HepG2 (cell line): ENCODE results near the gene TNIP1. TPM values are rescaled to one million over a fixed set of nuclear protein-coding genes. Genes with fewer than 3 reads are reported as not detected.

ENCODE experiments used
- ATAC-seq: fragments of 200-7000 bp; cut with Tn5 transposase; 3 replicates; pipeline ENCODE4 v1.9.1; 2020; ENCODE audit warnings: mild to moderate bottlenecking, moderate library complexity
- BruUV-seq: library from RNA; stranded (reverse); fragments of 400-500 nt; replicated peaks from 2 replicates; lab custom pipeline; 2021; lab: Mats Ljungman, UMichigan
- CTCF ChIA-PET: fragments of 300-600 bp; formaldehyde crosslinking; extraction: SDS; loops from one replicate; lab custom pipeline; 2021; ENCODE audit warnings: low total read pairs, inconsistent platforms, low intra/inter-chr PET ratio; lab: Yijun Ruan, JAX
- POLR2A ChIA-PET: fragments of 350-600 bp; sonication (Branson Sonifier 250); formaldehyde crosslinking; loops from one replicate; lab custom pipeline; 2020; ENCODE audit warnings: antibody characterized with exemption, inconsistent platforms; lab: Yijun Ruan, JAX
- DNase-seq: peaks from one replicate; pipeline ENCODE4 v3.0.0-alpha.2; 2015; ENCODE audit warnings: low spot score
- FAIRE-seq: peaks from 3 replicates; lab custom pipeline; 2011; peaks lifted over from hg19 to GRCh38; lab: Jason Lieb, UNC
- H2AFZ ChIP-seq: one replicate; pipeline ENCODE4 v1.6.1; 2011; ENCODE audit warnings: low read length, inconsistent platforms
- H3K27ac ChIP-seq: fragments of 300-600 bp; 3 replicates; pipeline ENCODE4 v1.8.0; 2011; ENCODE audit warnings: mixed run types, mild to moderate bottlenecking, mixed read lengths, low read length, inconsistent platforms; ENCODE audit not compliant: insufficient read depth; ENCODE audit errors: extremely low read length
- H3K27me3 ChIP-seq, 2 experiments: fragments of 200-600 bp in 1 of 2; 2 replicates in 1 of 2; 3 replicates in 1 of 2; pipeline versions ENCODE4 v1.6.0 to v1.8.0; 2011; ENCODE audit warnings: low read length in 2 of 2, mild to moderate bottlenecking in 2 of 2, moderate library complexity in 2 of 2, inconsistent platforms in 1 of 2; ENCODE audit not compliant: insufficient read depth in 2 of 2, control insufficient read depth in 1 of 2
- H3K36me3 ChIP-seq, 2 experiments: fragments of 200-600 bp in 1 of 2; replicated peaks in 1 of 2; 2 replicates in 1 of 2; 3 replicates in 1 of 2; pipeline versions ENCODE4 v1.5.1 to v1.8.0; 2011; ENCODE audit warnings: low read length in 2 of 2, inconsistent platforms in 1 of 2; ENCODE audit not compliant: insufficient read depth in 2 of 2, control insufficient read depth in 1 of 2
- H3K4me1 ChIP-seq: 2 replicates; pipeline ENCODE4 v1.5.1; 2012; ENCODE audit warnings: low read length, inconsistent platforms; ENCODE audit not compliant: insufficient read depth
- H3K4me2 ChIP-seq: 2 replicates; pipeline ENCODE4 v1.6.0; 2011; ENCODE audit warnings: low read depth, low read length, inconsistent platforms
- H3K4me3 ChIP-seq, 3 experiments: fragments of 200-600 bp in 1 of 3; sonication (generic), shearing (Covaris generic) in 1 of 3; replicated peaks in 1 of 3; 2 replicates each; pipeline ENCODE4 v1.5.1; 2011 to 2016; ENCODE audit warnings: low read length in 3 of 3, inconsistent platforms in 2 of 3, low read depth in 2 of 3, mild to moderate bottlenecking in 2 of 3, control low read depth in 1 of 3, mixed read lengths in 1 of 3; ENCODE audit not compliant: insufficient read depth in 1 of 3
- H3K79me2 ChIP-seq: one replicate; pipeline ENCODE4 v1.6.1; 2011; ENCODE audit warnings: low read length, inconsistent platforms; ENCODE audit not compliant: insufficient read depth
- H3K9ac ChIP-seq: 2 replicates; pipeline ENCODE4 v1.6.0; 2011; ENCODE audit warnings: mild to moderate bottlenecking, low read depth, low read length, inconsistent platforms; ENCODE audit not compliant: insufficient read depth
- H3K9me3 ChIP-seq: 2 replicates; pipeline ENCODE4 v1.5.1; 2012; ENCODE audit warnings: mild to moderate bottlenecking, low read length
- H4K20me1 ChIP-seq: 2 replicates; pipeline ENCODE4 v1.6.0; 2011; ENCODE audit warnings: inconsistent platforms, mild to moderate bottlenecking, low read length, moderate library complexity; ENCODE audit not compliant: insufficient read depth
- ZBTB3 ChIP-seq: sonication (generic); formaldehyde crosslinking; IDR thresholded peaks from 2 replicates; pipeline ENCODE4 v1.4.0; 2020; ENCODE audit warnings: low read depth, mild to moderate bottlenecking, moderate library complexity, missing genetic modification reagents, borderline replicate concordance
- ZNF292 ChIP-seq: sonication (generic); formaldehyde crosslinking; IDR thresholded peaks from 2 replicates; pipeline ENCODE4 v1.8.1; 2022; ENCODE audit warnings: mild to moderate bottlenecking, low read depth, missing genetic modification reagents, borderline replicate concordance
- ZNF580 ChIP-seq: IDR thresholded peaks from 2 replicates; pipeline ENCODE4 v1.6.1; 2016; ENCODE audit warnings: low read depth, borderline replicate concordance
- WGBS: methylation state at CpG from one replicate; pipeline ENCODE4 v1.1.6; 2017; ENCODE audit warnings: low lambda C conversion rate; 5-methylcytosine and 5-hydroxymethylcytosine counted together
- in situ Hi-C: cut with HindIII; loops from 2 replicates; pipeline ENCODE4 v1.10.0; 2017; ENCODE audit warnings: low pct_unique_long_range_greater_than_20kb; ENCODE audit not compliant: extremely low pct_ligation_motif_present
- intact Hi-C: fragments of 100-400 bp; cut with micrococcal nuclease; formaldehyde crosslinking; loops from one replicate; pipeline ENCODE4 v1.10.0; 2022; ENCODE audit not compliant: unreplicated experiment
- polyA plus RNA-seq, 8 experiments: library from polyadenylated mRNA; depleted of rRNA in 3 of 8; stranded (reverse) in 7 of 8; unstranded in 1 of 8; fragments of >200 nt; fragmentation: Illumina TruSeq in 4 of 8; extraction: Trizol in 4 of 8; gene quantifications; 2 replicates each; pipeline versions ENCODE4 v1.2.1 to v1.2.3, GENCODE V29; 2011 to 2016; ENCODE audit warnings: low read depth in 4 of 8, missing spikeins in 1 of 8, mixed read lengths in 1 of 8; ENCODE audit not compliant: insufficient read depth in 1 of 8
- total RNA-seq, 5 experiments: library from RNA; depleted of rRNA; stranded (reverse); fragments of >200 nt; fragmentation: Illumina TruSeq; extraction: Trizol; gene quantifications; 2 replicates each; pipeline ENCODE4 v1.2.3, GENCODE V29; 2016; ENCODE audit warnings: low read depth in 1 of 5
- TF ChIP-seq, protein P1 (sequence below): sonication (generic); formaldehyde crosslinking; IDR thresholded peaks from 2 replicates; pipeline ENCODE4 v1.4.0; 2020; ENCODE audit warnings: mild to moderate bottlenecking, missing genetic modification reagents
- TF ChIP-seq, protein P2 (sequence below): sonication (generic); formaldehyde crosslinking; IDR thresholded peaks from 2 replicates; pipeline ENCODE4 v1.4.0; 2020; ENCODE audit warnings: low read depth, missing genetic modification reagents
- TF ChIP-seq, protein P3 (sequence below): sonication (generic); formaldehyde crosslinking; IDR thresholded peaks from 2 replicates; pipeline ENCODE4 v1.4.0; 2020; ENCODE audit warnings: missing genetic modification reagents

The TNIP1 gene
- total and polyA plus RNA-seq, 2 of the 13 experiments (the other 11 are each of a cell fraction or from before 2014, with no cell fraction given) = 26.2 to 45.9 TPM

DNA sequence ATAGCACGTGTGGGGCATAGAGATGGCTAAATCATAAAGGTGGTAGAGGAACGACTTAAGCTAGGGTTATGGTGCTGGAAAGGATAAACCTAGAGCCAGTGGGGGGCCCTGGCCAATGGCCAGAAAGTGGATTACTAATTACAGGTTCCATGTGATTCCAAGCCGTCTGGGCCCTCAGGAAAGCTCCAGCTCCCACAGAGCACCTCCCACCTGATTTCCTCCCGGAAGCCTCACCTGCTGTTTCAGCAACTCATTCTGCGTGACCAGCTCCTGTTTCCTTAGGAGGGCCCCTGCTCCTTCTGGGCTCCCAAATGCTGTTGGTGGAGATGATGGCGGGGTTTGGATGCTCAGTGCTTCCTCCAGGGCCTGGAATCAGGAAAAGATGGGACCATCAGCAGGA, 44.3 kb downstream of the TNIP1 start:
- H4K20me1 ChIP-seq = no peaks in the 10 kb centered on the region

More for the DNA sequence above, 44.3 kb downstream of the TNIP1 start:
- FAIRE-seq (no peak), DNase-seq (no peak), ATAC-seq (no peak)
- Histone ChIP-seq H3K27ac (no peak overlapping the region), H3K27me3 (no peaks in the 10 kb centered on the region), H3K4me3 (no peak overlapping the region), H3K4me1 (peaks cover 39% of the 10 kb centered on the region), H3K9ac (no peak overlapping the region), H3K79me2 (no peaks in the 10 kb centered on the region), H3K36me3 (peaks cover 46 to 90% of the 10 kb centered on the region in 2 experiments), H3K4me2 (no peak overlapping the region), H2AFZ (no peak overlapping the region), H3K9me3 (no peaks in the 10 kb centered on the region)
- in situ Hi-C loops (no loop called here), intact Hi-C loops (no loop called here)
- BruUV-seq = no TSS peak
- WGBS = 96% methylated on average over 5 of the region's 6 CpGs
- ChIA-PET CTCF (no interaction called here), POLR2A (no interaction called here)
- TF ChIP-seq ZNF580 (CRISPR knock-in tag) = no peak
- TF ChIP-seq, protein P1, sequence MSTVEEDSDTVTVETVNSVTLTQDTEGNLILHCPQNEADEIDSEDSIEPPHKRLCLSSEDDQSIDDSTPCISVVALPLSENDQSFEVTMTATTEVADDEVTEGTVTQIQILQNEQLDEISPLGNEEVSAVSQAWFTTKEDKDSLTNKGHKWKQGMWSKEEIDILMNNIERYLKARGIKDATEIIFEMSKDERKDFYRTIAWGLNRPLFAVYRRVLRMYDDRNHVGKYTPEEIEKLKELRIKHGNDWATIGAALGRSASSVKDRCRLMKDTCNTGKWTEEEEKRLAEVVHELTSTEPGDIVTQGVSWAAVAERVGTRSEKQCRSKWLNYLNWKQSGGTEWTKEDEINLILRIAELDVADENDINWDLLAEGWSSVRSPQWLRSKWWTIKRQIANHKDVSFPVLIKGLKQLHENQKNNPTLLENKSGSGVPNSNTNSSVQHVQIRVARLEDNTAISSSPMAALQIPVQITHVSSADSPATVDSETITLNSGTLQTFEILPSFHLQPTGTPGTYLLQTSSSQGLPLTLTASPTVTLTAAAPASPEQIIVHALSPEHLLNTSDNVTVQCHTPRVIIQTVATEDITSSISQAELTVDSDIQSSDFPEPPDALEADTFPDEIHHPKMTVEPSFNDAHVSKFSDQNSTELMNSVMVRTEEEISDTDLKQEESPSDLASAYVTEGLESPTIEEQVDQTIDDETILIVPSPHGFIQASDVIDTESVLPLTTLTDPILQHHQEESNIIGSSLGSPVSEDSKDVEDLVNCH (CRISPR knock-in tag) = no peak
- TF ChIP-seq, protein P2, sequence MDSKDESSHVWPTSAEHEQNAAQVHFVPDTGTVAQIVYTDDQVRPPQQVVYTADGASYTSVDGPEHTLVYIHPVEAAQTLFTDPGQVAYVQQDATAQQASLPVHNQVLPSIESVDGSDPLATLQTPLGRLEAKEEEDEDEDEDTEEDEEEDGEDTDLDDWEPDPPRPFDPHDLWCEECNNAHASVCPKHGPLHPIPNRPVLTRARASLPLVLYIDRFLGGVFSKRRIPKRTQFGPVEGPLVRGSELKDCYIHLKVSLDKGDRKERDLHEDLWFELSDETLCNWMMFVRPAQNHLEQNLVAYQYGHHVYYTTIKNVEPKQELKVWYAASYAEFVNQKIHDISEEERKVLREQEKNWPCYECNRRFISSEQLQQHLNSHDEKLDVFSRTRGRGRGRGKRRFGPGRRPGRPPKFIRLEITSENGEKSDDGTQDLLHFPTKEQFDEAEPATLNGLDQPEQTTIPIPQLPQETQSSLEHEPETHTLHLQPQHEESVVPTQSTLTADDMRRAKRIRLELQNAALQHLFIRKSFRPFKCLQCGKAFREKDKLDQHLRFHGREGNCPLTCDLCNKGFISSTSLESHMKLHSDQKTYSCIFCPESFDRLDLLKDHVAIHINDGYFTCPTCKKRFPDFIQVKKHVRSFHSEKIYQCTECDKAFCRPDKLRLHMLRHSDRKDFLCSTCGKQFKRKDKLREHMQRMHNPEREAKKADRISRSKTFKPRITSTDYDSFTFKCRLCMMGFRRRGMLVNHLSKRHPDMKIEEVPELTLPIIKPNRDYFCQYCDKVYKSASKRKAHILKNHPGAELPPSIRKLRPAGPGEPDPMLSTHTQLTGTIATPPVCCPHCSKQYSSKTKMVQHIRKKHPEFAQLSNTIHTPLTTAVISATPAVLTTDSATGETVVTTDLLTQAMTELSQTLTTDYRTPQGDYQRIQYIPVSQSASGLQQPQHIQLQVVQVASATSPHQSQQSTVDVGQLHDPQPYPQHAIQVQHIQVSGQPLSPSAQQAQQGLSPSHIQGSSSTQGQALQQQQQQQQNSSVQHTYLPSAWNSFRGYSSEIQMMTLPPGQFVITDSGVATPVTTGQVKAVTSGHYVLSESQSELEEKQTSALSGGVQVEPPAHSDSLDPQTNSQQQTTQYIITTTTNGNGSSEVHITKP = no peak
- no peak for TF ChIP-seq ZNF292 (CRISPR knock-in tag)
- no peak for TF ChIP-seq ZBTB3 (CRISPR knock-in tag)
- TF ChIP-seq, protein P3, sequence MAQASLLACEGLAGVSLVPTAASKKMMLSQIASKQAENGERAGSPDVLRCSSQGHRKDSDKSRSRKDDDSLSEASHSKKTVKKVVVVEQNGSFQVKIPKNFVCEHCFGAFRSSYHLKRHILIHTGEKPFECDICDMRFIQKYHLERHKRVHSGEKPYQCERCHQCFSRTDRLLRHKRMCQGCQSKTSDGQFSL (CRISPR knock-in tag) = no peak
